ENCODE results near the gene AASS.

The AASS gene

GRCh38 chr7:122118757-122119156, 25.3 kb downstream of the AASS start:
- DNase-seq (ENCODE audit: low spot score), result no peak

- DNase-seq (ENCODE audit: low spot score), result no peak
These were observed 41.0 kb downstream of the AASS start for GRCh38 chr7:122103064-122103463.

GRCh38 chr7:122100021-122100420, 44.0 kb downstream of the AASS start:
- DNase-seq (ENCODE audit: low spot score), result no peak

- DNase-seq (ENCODE audit: low spot score), result no peak
These were observed 48.4 kb downstream of the AASS start for GRCh38 chr7:122095642-122096041.

GRCh38 chr7:122094549-122094948, 49.5 kb downstream of the AASS start:
- no peak for DNase-seq (ENCODE audit: low spot score)

- DNase-seq (ENCODE audit: low spot score), result peak; percentile 84
These were observed 50.9 kb downstream of the AASS start for GRCh38 chr7:122092964-122093797.

- DNase-seq (ENCODE audit: low spot score), result no peak
These were observed 61.4 kb downstream of the AASS start for GRCh38 chr7:122082670-122083069.

GRCh38 chr7:122082160-122082559, 61.9 kb downstream of the AASS start:
- no peak for DNase-seq (ENCODE audit: low spot score)

GRCh38 chr7:122073635-122074034, 70.4 kb downstream of the AASS start:
- DNase-seq (ENCODE audit: low spot score), result no peak

GRCh38 chr7:122072924-122073599, 71.0 kb downstream of the AASS start:
- no peak for DNase-seq (ENCODE audit: low spot score)

GRCh38 chr7:122072272-122072671, 71.8 kb downstream of the AASS start:
- DNase-seq (ENCODE audit: low spot score), result no peak

- DNase-seq (ENCODE audit: low spot score), result no peak
These were observed 73.2 kb downstream of the AASS start for GRCh38 chr7:122070834-122071233.

GRCh38 chr7:122070062-122070461, 74.0 kb downstream of the AASS start:
- DNase-seq (ENCODE audit: low spot score), result no peak

- no peak for DNase-seq (ENCODE audit: low spot score)
These were observed 75.0 kb downstream of the AASS start for GRCh38 chr7:122068999-122069398.

- DNase-seq (ENCODE audit: low spot score), result no peak
These were observed 76.0 kb downstream of the AASS start for GRCh38 chr7:122068046-122068445.

GRCh38 chr7:122067077-122067476, 77.0 kb downstream of the AASS start:
- peak; percentile 9 for DNase-seq (ENCODE audit: low spot score)

GRCh38 chr7:122064971-122065370, 79.1 kb downstream of the AASS start:
- no peak for DNase-seq (ENCODE audit: low spot score)

GRCh38 chr7:122063146-122063545, 80.9 kb downstream of the AASS start:
- no peak for DNase-seq (ENCODE audit: low spot score)

GRCh38 chr7:122059542-122059941, 84.5 kb downstream of the AASS start:
- DNase-seq (ENCODE audit: low spot score), result no peak

GRCh38 chr7:122056977-122057376, 87.1 kb downstream of the AASS start:
- no peak for DNase-seq (ENCODE audit: low spot score)

GRCh38 chr7:122055073-122055472, 89.0 kb downstream of the AASS start:
- no peak for DNase-seq (ENCODE audit: low spot score)

- no peak for DNase-seq (ENCODE audit: low spot score)
These were observed 89.7 kb downstream of the AASS start for GRCh38 chr7:122054393-122054792.

- DNase-seq (ENCODE audit: low spot score), result no peak
These were observed 97.6 kb downstream of the AASS start for GRCh38 chr7:122046402-122046801.

- DNase-seq (ENCODE audit: low spot score), result no peak
These were observed 103.9 kb downstream of the AASS start for GRCh38 chr7:122040147-122040546.

Measured in RKO (cell line).